NCI-H2107 treated with DMSO at 0.1 percent for 48 hours (cell line): ENCODE measurements around the gene CCR3.

Experiments used
- DNase-seq: peaks from one replicate; lab custom pipeline; 2025; ENCODE audit not compliant: unreplicated experiment; lab: John Stamatoyannopoulos, UW

CCR3 gene

DNA sequence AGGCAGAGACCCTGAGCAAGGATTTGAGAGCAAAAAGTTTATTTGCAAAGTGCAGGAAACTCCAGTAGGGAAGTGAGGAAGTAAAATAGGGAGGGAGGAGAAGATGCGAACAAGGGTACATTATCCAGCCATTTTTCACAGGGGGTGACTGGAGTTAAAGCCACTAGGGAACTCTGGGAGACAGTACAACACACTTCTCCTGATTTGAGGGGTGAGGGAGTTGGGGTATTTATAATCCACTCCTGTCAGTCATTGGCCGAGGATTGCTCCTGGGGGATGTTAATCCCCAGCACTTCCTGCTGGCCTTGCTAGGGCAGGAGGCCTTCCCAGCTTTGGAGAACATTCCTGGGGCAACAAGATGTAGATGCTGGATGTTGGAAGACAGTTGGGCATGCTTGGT lies 28.2 kb downstream of the CCR3 start:
- DNase-seq, result no peak

DNA sequence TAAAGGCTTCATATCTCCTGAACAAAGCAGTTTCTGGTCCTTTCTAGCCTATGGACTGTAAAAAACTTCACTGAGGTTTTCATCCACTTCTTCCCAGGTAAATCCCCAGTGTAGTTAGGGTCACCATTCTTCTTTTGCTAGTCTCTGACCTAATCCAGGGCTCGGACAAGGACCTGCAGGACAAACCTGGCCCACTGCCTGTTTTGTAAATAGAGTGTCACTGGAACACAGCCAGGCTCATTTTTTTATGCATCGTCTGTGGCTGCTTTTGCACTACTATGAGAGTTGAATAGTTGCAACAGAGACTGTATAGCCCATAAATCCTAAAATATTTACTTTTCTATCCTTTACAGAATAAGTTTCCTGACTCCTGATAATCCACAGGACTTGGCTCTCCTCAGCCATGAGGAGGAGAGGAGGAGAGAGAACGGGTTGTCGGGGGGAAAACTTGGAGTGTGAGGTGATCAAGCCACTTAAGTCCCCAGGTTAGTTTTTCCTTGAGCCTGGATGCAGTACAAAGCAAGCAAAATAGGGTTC lies 29.0 kb downstream of the CCR3 start:
- DNase-seq, result no peak

DNA sequence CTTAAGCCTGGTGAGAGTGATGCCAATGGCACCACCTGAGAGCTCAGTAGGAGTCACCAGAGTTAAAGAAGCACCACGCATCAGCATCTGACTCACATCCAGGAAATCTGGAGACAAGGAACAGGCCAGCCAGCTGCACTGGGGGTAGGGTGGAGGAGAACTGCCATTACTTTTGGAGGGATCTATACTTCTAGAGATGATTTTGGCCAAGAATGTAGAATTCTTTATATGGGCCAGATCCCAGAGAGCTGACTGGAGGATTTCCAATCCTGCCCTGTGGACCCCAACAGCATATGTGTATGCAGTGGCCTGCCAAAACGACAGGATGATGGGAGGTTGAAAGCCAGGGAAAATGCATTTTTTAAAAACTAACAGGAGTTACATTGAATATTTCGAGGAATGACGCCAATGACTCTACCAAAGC lies 29.8 kb downstream of the CCR3 start:
- no peak for DNase-seq

DNA sequence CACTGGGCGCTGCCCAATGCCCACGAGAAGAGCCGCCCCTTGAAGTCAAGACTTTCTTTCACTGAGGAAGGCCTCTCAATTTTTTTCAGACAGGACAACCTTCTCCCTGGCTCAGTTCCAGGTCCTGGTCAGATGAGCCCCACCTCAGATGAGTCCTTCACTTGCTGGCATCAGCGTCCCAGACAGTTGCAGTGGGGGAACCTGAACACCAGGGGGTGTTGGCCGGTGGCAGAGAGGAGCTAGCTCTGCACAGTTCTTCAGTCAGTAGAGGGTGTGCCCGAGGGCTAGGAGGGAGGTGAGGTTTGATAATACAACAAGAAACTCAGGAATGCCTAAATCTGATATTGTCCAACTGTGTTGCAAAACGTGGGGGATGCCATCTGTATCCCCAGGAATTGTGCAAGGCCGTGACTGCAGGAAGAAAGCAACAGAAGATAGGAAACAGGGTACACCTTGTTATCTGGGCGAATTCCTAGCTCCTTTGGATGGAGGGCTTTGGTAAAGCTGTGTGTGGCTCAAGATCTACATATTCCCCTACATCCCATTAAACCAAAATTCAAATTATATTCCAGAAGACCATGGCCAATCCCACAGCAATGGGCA lies 34.3 kb downstream of the CCR3 start:
- no peak for DNase-seq

DNA sequence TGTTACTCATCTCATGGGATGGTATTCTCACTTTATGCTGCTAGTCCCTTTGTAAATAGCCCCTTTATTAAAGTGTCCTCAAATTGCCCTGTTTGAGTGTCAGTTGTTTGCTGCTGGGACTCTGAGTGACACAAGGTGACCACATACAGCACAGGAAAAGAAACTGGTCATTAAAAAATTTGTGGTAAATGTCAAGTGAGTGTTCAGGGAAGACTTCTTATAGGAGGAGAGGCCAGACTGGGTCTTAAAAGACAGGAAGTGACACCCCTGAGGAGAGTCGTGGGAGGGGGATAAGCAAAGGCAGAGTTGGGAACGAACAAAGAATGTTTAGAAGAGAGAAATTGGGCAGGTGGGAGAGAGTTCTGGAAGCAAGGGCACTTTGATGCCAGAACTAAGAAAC lies 35.2 kb downstream of the CCR3 start:
- DNase-seq, result no peak

DNA sequence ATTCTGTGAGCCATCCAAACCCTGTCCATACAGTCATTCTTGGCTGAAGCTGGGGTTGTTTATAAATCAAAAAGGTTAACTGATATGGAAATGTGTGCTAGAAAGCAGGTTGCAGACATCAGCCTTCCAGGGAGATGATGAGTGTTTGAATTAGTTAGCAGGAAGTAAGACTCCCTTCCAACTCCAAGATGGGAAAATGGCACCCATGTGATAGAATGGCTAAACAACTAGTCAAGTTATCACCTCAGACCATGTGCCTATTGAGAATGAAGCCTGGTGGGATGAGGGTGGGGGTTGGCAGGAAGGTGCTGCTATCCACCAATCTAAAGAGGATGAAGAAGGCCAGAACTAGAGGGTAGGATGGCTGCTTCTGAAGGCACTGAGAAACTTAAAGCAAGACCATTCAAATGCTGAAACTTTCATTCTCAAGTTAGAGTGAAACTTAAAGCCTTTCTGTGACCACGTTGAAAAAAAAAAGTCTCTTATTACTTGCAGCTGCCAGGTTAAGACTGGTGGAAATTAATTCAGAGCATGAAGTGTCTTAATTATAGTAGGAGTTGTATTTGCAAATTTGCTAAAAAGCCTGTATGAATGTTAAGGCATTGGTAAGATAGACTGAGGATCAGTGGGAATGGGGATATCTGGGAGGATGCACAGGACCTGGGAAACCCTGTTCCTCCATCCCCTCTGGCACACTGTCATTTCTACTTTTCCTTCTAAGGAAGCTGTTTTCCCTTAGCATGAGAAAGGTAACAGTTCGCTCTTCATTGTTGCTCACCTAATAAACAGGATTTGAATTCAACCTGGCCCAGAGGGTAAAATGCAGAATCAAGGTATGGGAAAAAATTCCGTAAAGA lies 36.8 kb downstream of the CCR3 start:
- DNase-seq, result no peak

DNA sequence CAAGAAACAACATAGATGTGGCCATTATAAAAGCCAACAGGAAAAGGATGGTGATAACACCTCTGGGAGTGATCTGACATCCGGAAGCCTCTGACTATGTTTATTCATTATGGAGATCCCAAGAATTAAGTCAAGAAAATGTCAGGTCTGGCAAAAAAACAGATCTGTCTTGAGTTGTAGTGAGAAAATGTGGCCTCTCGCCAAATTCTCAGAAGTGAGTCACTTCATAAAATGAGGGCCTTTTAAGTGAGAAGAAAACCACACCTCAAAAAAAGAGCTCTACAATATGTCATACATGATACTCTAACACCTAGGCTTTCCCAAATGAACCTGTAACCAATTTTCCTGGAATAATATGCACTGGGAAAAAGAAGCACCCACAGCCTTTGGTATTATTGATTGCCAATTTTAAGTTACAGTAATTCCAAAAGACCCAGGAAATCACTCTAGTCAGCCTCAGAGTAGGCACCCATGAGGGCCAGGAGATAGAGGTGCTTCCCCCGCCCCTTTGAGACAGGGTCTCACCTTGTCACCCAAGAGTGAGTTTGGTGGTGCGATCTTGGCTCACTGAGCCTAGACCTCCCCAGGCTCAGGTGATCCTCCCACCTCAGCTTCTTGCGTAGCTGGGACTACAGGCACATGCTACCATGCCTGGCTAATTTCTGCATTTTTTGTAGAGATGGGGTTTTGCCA lies 38.0 kb downstream of the CCR3 start:
- no peak for DNase-seq

DNA sequence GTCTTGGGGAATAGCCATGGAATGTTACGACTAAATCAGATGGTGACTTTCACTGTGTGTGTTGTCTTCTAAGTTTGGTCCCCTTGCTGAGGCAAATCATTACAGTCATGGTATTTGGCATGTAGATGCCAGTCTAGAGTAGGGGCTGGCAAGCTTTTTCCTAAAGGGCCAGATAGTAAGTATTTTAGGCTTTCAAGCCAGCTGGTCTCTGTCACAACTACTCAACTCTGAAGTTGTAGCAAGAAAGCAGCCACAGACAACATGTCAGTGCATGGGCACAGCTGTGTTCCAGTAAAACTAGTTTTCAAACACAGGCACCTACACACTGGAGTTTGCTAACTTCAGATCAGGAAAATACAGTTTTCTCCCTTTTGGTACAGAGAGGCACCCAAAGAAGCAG lies 39.3 kb downstream of the CCR3 start:
- no peak for DNase-seq

DNA sequence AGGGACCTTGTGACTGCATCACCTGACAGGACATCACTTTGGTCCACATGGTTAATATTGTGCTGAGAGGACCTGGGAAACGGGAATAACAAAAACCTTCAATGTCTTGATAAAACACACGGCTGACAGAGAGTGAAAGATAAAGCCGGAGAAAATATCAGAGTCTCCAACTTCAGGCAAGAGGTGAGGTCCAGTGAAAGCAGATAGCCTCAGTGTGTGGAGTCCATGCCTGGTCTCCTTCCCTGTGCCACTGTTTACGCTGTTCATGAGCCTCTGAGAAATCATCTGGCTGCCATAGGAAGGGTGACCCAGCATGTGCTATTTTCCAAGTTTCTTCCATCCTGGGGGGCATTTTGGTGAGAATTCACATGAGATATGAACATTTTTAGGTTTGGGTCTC lies 39.8 kb downstream of the CCR3 start:
- no peak for DNase-seq

DNA sequence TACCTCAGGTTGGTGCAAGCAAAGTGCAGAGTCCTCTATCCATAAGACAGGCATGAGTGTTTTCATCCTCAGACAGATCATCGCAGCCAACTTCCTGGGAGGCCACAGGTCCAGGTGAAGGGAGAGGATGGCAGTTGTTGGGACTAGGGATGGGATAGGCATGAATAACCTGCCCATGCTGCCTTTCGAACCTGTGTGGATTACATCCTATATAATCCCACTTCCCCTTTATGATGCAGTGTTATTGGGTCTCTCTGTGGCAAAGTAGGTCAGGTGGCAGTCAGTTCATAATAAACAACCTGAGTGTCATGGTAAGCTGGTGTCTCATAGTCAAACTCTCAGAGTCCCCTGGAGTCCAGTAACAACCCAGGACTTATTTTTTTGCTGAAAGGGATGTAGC lies 40.4 kb downstream of the CCR3 start:
- no peak for DNase-seq

DNA sequence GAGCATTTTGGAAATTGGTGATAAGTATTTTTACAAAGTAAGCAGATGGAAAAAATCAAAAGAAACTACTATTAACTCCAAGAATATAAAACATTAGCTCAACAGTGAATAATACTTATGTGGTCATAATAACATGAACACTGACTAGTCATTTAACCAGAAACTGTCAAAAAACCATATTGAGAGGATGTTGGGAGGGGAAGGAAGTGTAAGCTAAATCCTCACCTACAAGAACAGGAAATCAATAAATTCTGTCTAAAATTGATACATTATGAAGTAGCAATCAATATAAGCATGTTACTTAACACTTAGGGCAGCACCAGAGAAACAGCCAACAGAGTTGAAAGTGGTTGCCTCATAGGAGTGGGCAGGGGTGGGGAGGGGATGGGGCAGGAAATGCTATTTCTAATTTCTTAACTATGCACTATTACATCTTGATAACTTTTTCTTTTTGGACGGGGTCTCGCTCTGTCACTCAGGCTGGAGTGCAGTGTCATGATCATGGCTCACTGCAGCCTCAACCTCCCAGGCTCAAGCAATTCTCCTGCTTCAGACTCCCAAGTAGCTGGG lies 41.7 kb downstream of the CCR3 start:
- no peak for DNase-seq

DNA sequence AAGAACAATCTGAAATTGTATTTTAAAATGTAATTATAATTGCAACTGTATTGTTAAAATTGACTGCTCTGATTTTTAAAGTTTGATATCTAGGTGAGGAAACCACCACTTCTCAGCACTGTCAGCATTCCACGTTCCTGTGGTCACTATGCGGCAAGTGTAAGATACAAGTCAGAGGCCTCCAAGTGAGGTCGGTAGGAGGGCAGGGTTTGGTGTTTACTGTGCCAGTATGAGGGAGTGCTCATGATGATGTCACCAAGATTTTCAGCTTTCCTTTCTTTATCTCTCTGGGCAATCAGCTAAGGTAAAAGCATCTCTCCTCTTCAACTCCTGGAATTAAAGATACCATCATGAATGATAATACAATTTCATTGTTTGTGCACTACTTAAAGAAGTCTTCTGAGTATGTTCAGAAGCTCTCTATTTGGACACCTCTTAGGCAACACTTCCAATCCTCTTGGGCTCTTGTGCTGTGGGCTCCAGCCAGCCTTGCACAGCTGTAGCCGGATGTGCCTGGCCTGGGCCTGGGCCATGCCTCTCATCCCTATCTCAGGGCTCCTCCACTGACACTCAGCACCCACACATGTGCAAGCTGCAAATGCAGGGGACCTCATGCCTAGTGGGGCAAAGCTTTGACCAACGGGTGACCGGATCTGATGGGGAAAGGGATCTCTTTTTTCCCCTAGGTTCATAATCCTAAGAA lies 42.9 kb downstream of the CCR3 start:
- no peak for DNase-seq

DNA sequence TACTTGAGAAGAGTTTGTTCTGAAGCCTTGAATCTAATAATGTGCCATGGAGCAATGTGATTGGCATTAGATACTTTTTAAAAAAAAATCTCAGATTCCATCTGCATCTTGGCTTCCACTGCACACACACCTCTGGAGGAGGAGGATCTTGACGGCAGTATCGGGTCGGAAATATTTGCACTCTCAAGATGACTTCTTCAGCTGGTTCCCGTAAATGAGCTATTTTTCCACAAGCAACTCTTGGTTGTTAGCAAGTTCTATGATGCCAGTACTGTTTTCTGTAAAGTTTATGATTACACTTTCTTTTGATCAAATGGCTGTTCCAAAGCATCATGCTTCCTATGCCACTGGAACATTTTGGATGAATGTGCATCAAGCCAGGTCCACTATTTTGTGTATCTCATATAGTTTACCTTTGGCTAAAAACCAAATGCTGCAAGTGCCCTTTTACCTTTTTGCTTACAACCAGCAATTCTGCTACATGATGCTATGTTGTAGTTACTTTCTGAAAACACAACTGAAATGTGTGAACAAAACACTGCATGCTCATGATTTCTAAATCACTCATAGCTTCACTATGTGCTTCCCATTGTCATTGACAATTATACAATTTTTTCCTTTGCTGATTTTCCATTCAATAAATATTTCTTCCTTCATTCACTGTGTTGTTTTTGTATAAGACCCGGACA lies 43.8 kb downstream of the CCR3 start:
- no peak for DNase-seq

DNA sequence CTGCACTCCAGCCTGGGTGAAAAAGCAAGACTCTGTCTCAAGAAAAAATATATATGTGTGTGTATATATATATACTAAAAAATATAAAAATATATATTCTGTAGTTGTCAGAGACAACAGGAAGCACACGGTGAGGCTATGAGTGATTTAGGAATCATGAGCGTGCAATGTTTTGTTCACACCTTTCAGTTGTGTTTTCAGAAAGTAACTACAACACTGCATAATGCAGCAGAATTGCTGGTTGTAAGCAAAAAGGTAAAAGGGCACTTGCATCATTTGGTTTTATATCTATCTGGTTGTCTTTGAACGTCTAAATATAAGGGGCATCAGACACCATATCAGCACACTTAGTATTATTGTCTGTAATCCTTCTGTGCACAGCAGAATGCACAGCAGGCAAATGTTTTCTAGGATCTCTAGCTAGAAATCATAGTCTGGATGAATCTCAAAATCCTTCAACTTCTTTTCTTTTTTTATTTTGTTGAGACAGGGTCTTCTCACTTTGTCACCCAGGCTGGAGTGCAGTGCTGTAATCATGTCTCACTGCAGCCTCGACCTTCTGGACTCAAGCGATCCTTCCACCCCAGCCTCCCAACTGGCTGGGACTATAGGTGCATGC lies 44.8 kb downstream of the CCR3 start:
- DNase-seq, result no peak

DNA sequence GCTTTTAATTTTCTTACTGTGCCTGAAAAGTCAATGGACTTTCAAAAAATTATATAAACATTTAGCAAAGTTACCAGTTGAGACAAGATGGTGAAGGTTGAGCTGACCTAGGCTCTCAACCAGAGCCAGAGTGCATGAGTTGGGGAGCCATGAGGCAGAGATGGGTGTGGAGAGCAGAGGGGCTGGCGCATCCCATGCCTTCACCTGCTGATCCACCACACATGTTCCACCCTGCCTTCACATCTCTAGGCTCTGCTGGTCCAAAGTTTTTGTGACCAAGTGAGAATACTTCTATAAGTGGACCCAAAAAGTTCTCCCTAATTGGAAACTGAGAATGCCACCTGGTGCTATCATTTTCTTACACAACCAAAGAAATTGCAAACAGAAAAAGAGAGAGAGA lies 47.3 kb downstream of the CCR3 start:
- DNase-seq, result no peak

DNA sequence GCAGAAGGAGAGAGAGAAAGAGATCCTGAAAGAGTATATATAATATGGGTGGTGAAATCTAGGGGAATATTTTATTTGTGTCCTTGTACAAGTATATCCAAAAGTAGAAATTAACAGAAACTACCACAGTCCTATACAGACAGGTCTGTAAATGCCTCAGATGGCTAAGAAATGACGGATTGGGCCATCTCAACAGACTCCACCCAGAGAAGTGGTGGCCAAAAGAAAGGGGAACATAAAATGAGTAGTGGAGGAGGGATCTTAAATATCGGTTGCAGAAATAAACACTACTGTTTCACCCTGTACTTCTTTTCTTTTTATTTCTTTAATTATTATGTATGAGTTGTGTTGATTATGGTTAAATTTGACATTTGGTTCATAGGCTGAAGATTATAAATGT lies 47.7 kb downstream of the CCR3 start:
- DNase-seq, result no peak

DNA sequence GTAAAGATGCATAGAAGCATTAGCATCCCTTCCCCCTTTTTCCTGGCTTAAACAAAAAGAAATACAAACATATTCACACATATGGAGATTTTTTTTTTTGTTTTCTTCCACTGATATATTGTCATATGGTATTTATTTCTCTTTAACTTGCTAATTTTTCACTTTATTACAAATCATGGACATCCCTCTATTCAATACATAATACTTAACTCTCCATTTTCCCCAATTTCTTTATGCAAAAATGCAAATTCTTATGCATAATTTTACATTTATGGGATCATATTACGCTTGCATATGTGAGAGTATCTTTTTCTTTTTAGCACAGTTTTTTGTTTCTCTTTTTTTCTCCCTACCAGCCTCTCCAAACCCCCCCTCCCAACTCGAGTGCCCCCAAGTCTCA lies 48.8 kb downstream of the CCR3 start:
- no peak for DNase-seq

DNA sequence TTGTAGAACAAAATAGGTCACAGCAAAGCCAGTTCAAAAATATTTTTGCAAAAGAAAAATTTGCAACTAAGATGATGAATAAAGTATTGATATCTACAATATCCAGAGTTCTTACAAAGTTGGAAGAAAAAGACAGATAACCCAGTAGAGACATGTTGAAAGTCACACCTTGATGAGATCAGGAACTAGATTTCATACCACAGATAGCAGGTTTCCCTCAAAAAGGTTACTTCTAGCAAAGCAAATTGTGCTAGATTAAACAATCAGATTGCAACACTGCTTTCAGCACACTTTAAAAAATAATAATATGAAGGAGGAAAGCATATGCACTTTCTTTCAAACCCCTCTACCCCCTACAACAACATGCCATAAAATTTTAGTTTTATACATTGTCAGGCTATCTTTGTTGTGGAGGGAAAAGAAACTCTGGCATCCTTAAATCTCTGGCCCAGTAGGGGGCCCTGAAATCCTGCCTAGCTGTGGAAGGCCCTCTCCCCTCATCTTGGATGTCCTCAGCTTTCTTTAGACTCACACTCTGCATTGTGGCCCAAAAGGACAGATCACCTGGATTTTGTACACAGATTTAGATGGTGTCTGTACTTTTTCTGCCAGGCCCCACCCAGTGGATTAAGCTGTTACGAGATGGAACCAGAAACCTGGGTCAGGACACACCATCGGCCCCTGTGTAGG lies 50.9 kb downstream of the CCR3 start:
- no peak for DNase-seq
